Prostate gland (tissue), 2 donors: ENCODE data around the gene SNX1. TPM values are rescaled to one million over a fixed set of nuclear protein-coding genes. Genes with fewer than 3 reads are reported as not detected.

ENCODE experiments used
- DNase-seq: peaks from one replicate; pipeline ENCODE4 v3.0.0-alpha.2; 2019; ENCODE audit warnings: low spot score
- H3K27ac ChIP-seq, 2 donors: fragments of 200-600 bp; sonication (generic); 2 replicates each; pipeline ENCODE4 v1.5.1; 2017 to 2019
- H3K27me3 ChIP-seq: fragments of 200-600 bp; sonication (generic); replicated peaks from 2 replicates; pipeline ENCODE4 v1.5.1; 2019; ENCODE audit not compliant: insufficient read depth
- H3K36me3 ChIP-seq, 2 donors: fragments of 200-600 bp; sonication (generic); 1 replicate in 1 of 2; 2 replicates in 1 of 2; pipeline versions ENCODE4 v1.5.1 to v1.8.1; 2017 to 2019
- H3K4me1 ChIP-seq: fragments of 200-600 bp; sonication (generic); replicated peaks from 2 replicates; pipeline ENCODE4 v1.5.1; 2019
- H3K4me3 ChIP-seq, 2 donors: fragments of 200-600 bp; sonication (generic); 2 replicates each; pipeline ENCODE4 v1.5.1; 2017 to 2019
- H3K9me3 ChIP-seq: fragments of 200-600 bp; sonication (generic); 2 replicates; pipeline ENCODE4 v1.5.1; 2017
- POLR2A ChIP-seq: fragments of 450-650 bp; IDR thresholded peaks from one replicate; pipeline ENCODE4 v1.6.1; 2016; ENCODE audit warnings: antibody characterized with exemption, mild to moderate bottlenecking
- POLR2AphosphoS5 ChIP-seq: sonication (generic); formaldehyde crosslinking; IDR thresholded peaks from one replicate; pipeline ENCODE4 v1.6.1; 2017; ENCODE audit warnings: antibody characterized with exemption
- WGBS: methylation state at CpG from one replicate; pipeline ENCODE4 v1.1.5; 2018; 5-methylcytosine and 5-hydroxymethylcytosine counted together
- intact Hi-C: fragments of 100-400 bp; cut with DNase I; formaldehyde crosslinking; loops from one replicate; pipeline ENCODE4 v1.14.2; 2022
- total RNA-seq, 2 donors: library from RNA; depleted of rRNA; stranded (reverse); fragments of >200 nt; gene quantifications; one replicate each; pipeline ENCODE4 v1.1.0, GENCODE V29; 2016
- TF ChIP-seq, protein P1 (sequence below), 4 experiments: fragments of 200-600 bp in 2 of 4; fragments of 450-650 bp in 2 of 4; sonication (generic) in 2 of 4; IDR thresholded peaks; 1 replicate in 3 of 4; 2 replicates in 1 of 4; pipeline ENCODE4 v1.5.1; 2016 to 2019; ENCODE audit warnings: antibody characterized with exemption in 4 of 4, mild to moderate bottlenecking in 2 of 4, moderate library complexity in 2 of 4

SNX1 gene
- 100 to 1,000 TPM; 109 to 110 TPM for total RNA-seq

GRCh38 chr15:64095795-64096667, at the start of gene SNX1:
Gene SNX1, plus strand, starts transcription at chr15:64095982. Its CDS starts 32 bp downstream, at chr15:64096014.
- peak within 1 kb of the TSS; percentile 78 to 82 for H3K27ac ChIP-seq
- no peaks in the 10 kb centered on the region for H3K36me3 ChIP-seq
- peak within 1 kb of the TSS; percentile 82 to 86 for H3K4me3 ChIP-seq
- H3K27me3 ChIP-seq: no peaks in the 10 kb centered on the region
- H3K4me1 ChIP-seq: peaks cover 9% of the 10 kb centered on the region
- 1% methylated on average over 70 of the region's 70 CpGs for WGBS
- DNase-seq: peak; percentile 95
- intact Hi-C loops: loop anchor here (5.0 kb wide), 1 partner anchor 66 kb away; the partner anchor contains the start of gene PPIB
- TF ChIP-seq, protein P1, sequence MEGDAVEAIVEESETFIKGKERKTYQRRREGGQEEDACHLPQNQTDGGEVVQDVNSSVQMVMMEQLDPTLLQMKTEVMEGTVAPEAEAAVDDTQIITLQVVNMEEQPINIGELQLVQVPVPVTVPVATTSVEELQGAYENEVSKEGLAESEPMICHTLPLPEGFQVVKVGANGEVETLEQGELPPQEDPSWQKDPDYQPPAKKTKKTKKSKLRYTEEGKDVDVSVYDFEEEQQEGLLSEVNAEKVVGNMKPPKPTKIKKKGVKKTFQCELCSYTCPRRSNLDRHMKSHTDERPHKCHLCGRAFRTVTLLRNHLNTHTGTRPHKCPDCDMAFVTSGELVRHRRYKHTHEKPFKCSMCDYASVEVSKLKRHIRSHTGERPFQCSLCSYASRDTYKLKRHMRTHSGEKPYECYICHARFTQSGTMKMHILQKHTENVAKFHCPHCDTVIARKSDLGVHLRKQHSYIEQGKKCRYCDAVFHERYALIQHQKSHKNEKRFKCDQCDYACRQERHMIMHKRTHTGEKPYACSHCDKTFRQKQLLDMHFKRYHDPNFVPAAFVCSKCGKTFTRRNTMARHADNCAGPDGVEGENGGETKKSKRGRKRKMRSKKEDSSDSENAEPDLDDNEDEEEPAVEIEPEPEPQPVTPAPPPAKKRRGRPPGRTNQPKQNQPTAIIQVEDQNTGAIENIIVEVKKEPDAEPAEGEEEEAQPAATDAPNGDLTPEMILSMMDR (IDR thresholded peaks at IDR 0.05): peak in 2 of 4 experiments; percentile 43 to 46
- TF ChIP-seq POLR2A: peak; percentile 91
- TF ChIP-seq POLR2AphosphoS5: peak; percentile 100
- no peaks in the 10 kb centered on the region for H3K9me3 ChIP-seq

DNA sequence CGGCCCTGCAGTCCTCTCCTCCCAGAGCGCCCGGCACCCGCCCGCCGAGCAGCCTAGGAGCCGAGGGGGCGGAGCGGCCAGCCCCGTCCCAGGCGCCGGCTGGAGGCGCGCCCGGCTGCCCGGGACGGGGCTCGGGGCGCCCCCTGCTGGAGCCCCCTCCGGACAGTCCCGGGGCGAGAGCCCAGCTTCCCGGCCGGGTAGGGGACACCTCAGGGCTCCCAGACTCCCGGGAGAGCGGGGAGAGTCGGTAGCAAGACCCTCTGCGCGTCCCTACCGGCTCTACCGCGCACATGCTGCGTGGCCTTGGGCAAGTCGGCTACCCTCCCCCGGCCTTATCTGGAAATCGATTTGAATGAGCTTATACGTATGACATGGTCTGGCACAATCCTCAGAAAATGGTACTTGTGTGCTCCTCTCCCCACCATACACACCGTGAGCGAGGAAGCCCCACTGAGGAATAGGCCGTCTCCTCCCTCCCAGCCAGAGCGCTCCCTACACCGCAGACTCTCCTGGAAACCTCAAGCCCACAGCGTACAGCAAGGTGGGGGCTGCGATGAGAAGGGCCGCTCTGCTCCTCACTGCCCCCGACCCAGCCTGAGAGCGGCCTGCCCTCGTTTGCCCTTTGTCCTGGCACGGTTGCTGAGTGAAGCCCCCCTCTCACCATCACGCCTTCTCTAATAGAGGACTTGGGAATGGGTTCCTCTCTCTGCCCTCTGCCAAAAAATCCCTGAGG, 49.2 kb upstream of the SNX1 start, which contains the start of gene DAPK2:
Gene DAPK2, minus strand, starts transcription at position 65 of the 733 bp plus-strand sequence. CDS start 6,224 bp downstream, outside the sequence.
- H3K36me3 ChIP-seq: no peaks in the 10 kb centered on the region
- H3K9me3 ChIP-seq: no peaks in the 10 kb centered on the region
- DNase-seq: peak; percentile 51
- H3K27ac ChIP-seq: peak within 1 kb of the TSS; percentile 4 to 26
- H3K4me1 ChIP-seq: no peaks in the 10 kb centered on the region
- TF ChIP-seq, protein P1 (IDR thresholded peaks at IDR 0.05): peak; percentile 69 to 92 (median 80)
- TF ChIP-seq POLR2A: no peak
- peak within 1 kb of the TSS; percentile 50 to 63 for H3K4me3 ChIP-seq
- intact Hi-C loops: loop anchor here (5.0 to 10.0 kb wide), 2 partner anchors 102 to 294 kb away; no protein-coding TSS in a partner anchor
- no peaks in the 10 kb centered on the region for H3K27me3 ChIP-seq
- WGBS: 12% methylated on average over 35 of the region's 50 CpGs

GRCh38 chr15:64048781-64049460, 46.9 kb upstream of the SNX1 start:
- H3K4me1 ChIP-seq: no peaks in the 10 kb centered on the region
- no peak overlapping the region for H3K4me3 ChIP-seq
- H3K9me3 ChIP-seq: no peaks in the 10 kb centered on the region
- no peaks in the 10 kb centered on the region for H3K36me3 ChIP-seq
- TF ChIP-seq, protein P1 (IDR thresholded peaks at IDR 0.05): no peak
- no peak for TF ChIP-seq POLR2A
- no peak for TF ChIP-seq POLR2AphosphoS5
- intact Hi-C loops: loop anchor here (5.0 to 10.0 kb wide), 2 partner anchors 104 to 297 kb away; no protein-coding TSS in a partner anchor
- no peak overlapping the region for H3K27ac ChIP-seq
- H3K27me3 ChIP-seq: no peaks in the 10 kb centered on the region
- no peak for DNase-seq
- 88% methylated on average over 1 of the region's 1 CpG for WGBS

- no peaks in the 10 kb centered on the region for H3K9me3 ChIP-seq
- no peaks in the 10 kb centered on the region for H3K27me3 ChIP-seq
- intact Hi-C loops: no loop called here
- no peak for TF ChIP-seq POLR2A
- no peak for TF ChIP-seq POLR2AphosphoS5
- TF ChIP-seq, protein P1 (IDR thresholded peaks at IDR 0.05): no peak
- H3K4me3 ChIP-seq: no peak overlapping the region
- WGBS: 77% methylated on average over 8 of the region's 8 CpGs
- H3K36me3 ChIP-seq: no peaks in the 10 kb centered on the region
- no peaks in the 10 kb centered on the region for H3K4me1 ChIP-seq
- no peak overlapping the region for H3K27ac ChIP-seq
- no peak for DNase-seq
These were observed 45.3 kb upstream of the SNX1 start for GRCh38 chr15:64050281-64051092.
